Measurements from ENCODE around the gene KIF26B.
"Not testable (repeated sequence)": the region's sequence is repeated elsewhere in the genome, so short reads cannot be mapped to it uniquely, and the experiment has no call there.

KIF26B gene

DNA sequence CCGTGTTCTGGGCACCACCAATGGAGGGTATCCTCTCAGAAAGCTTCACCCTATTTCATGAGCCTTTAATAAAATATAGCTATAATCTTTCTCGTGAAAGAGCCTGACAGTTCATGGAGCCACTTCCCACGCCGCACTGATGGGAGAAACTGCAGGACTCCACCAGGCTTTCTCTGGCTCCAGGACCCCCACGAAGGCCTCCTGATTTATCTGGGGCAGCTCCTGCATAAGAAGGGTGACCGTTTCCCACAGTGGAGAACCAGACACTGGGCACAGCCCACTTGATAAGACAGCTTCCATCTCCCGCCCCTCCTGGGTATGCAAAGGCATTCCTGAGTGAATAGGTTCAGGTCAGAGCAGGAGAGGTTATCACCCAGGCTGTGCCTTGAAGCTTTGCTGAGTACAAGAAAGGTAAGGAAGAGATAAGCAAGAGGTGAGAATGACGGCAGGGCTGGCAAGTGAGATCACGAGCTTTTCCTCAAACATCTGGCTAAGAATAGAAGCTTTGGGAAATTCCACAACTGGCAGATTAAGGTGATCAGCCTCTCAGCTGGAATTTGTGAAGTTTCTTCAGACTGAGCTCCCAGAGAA is 499.8 kb downstream of the KIF26B start:
- in situ Hi-C loops (cut with MboI; ENCODE audit: low pct_unique_long_range_greater_than_20kb, low sequenced_read_pairs): no loop called here
- no peak for DNase-seq

DNA sequence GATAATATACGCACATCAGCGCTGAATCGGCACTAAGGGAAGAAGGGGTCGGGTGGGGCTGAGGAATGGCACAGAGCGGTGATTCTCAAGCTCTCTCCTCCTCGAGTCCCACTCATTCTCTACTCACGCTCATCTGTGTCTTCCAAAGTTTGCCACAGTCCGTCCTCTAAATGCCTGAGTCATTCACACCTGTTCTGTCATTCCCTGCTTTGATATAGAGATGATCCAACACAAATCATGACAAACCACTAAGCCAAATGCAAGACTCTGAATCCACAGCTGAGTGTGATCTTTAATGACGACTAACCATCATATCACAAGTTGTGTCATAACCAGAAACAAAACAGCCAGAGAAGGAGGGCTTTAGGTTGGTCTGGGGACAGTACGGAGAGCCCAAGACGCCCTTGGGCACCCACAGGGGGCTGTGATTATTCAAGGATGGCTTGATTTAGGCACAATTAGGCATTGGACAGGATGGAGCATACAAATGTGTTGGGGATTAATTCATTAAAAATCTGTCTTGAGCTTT is 501.5 kb downstream of the KIF26B start:
- in situ Hi-C loops (cut with MboI; ENCODE audit: low pct_unique_long_range_greater_than_20kb, low sequenced_read_pairs): no loop called here
- DNase-seq: no peak

DNA sequence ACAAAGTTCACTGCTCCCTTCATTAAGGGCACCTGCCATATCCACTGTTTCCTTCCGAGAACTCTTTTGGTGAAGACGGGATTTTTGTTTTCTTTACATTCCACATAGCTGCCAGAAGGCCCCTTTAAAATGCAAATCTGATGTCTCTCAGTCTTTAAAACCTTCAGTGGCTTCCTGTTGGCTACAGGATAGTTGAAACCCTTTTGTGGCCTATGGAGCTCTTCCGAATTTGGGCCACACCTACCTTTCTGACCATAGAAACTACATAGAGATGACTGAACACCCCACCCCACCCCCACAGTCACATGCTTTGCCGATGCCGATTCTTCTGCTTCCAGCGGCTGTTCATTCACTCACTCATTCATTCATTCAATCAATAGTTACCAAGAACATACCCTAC is 502.6 kb downstream of the KIF26B start:
- in situ Hi-C loops (cut with MboI; ENCODE audit: low pct_unique_long_range_greater_than_20kb, low sequenced_read_pairs): no loop called here
- DNase-seq: no peak

DNA sequence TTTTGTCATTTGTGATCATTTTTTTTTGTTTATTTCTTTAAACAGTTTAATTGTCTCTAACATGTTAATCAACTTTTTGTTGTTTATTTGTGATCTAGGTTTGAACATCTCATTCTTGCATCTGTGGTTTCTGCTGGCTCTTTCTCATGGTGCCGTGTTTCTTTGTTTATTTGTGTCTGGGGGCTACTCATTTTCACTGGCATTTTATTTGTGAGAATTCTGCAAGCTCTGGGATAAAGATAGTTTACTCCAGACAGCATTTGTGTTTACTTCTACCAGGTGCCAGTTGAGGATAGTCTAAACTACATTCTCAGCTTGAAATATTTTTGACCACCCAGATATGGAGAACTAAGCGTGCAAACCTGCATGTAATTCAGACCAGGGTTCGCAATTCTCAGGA is 508.6 kb downstream of the KIF26B start:
- DNase-seq: no peak
- in situ Hi-C loops (cut with MboI; ENCODE audit: low pct_unique_long_range_greater_than_20kb, low sequenced_read_pairs): no loop called here

DNA sequence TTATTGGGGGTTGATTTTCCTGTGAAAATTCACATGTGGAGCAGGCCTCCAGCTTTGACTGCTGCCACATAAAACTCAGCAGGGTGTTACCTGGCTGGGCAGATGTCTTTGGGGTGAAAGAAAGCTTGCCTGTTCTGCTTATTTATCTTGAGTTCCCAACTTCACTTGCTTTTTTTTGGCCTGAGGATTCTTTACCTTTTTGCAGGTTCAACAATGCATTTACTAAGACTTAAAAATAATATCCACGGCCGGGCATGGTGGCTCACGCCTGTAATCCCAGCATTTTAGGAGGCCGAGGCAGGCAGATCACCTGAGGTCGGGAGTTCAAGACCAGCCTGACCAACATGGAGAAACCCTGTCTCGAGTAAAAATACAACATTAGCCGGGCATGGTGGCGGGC is 509.1 kb downstream of the KIF26B start:
- DNase-seq: no peak
- in situ Hi-C loops (cut with MboI; ENCODE audit: low pct_unique_long_range_greater_than_20kb, low sequenced_read_pairs): no loop called here

DNA sequence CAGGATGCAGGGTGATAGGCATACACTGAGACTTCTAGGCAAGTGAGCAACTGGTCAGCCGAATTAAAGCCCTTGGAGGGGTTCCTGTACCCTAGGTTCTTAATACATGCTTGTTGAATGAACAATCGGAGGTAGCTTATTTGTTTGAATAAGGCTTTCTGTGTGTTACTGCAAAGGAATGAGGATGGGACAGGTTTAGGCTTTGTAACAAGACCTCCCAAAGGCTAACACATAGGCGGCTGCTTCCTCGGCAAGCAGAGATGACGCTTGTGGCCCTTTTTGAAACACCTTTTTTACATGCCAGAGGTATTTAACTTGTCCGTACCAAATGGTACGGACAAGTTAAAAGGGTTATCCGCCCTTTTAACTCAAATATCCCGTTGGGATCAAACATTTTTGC is 511.6 kb downstream of the KIF26B start:
- DNase-seq: no peak
- in situ Hi-C loops (cut with MboI; ENCODE audit: low pct_unique_long_range_greater_than_20kb, low sequenced_read_pairs): no loop called here

DNA sequence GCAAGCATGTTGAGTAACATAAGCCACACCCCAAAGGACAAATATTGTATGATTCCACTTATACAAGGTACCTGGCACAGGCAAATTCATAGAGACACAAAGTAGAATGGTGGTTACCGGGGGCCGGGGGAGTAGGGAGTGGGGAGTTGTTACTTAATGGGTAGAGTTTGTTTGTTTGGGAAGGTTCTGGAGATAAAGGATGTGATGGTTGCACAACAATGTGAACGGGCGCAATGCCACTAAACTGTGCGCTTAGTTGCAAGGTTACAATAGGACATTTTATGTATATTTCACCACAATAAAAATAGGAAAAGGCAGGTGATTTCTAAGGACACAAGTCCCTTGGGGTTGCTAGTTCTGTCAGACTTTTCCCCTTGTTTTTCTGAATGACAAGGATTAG is 516.6 kb downstream of the KIF26B start:
- DNase-seq: no peak
- in situ Hi-C loops (cut with MboI; ENCODE audit: low pct_unique_long_range_greater_than_20kb, low sequenced_read_pairs): no loop called here

DNA sequence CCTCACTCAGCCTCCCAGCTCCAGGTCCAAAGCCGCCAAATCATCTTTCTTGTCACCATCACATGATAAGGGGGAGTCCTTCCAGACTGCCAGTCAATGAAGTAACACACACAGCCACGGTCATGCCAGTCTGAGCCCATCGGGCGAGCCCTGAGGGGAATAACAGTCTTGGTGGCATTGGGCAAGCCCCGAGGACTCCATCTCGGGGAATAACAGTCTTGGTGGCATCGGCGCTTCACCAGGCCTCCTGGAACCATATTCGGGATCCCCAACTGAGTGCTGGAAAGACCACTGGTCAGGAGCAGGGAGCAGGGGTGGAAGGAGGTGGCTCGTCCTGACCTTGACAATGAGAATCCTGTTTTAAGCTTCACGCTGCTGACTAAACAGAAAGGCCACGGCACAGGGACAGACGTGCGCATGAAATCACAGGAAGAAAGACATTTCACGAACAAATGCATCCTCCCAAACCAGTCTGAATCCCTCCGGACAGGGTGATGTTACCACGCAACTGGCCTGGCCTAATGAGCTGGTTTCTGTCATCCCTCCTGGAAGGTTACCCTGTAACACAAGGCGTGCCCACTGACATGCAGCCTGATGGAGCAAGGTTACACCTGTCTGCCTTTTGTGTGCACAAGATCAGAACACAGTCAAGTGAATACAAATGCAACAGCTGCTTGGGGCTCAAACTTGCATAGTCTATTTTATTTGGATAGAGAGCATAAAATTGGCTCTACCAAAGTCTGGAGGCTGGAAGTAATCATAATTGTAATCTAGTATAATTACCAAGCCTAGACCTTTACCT is 517.4 kb downstream of the KIF26B start:
- in situ Hi-C loops (cut with MboI; ENCODE audit: low pct_unique_long_range_greater_than_20kb, low sequenced_read_pairs): no loop called here
- DNase-seq: no peak

DNA sequence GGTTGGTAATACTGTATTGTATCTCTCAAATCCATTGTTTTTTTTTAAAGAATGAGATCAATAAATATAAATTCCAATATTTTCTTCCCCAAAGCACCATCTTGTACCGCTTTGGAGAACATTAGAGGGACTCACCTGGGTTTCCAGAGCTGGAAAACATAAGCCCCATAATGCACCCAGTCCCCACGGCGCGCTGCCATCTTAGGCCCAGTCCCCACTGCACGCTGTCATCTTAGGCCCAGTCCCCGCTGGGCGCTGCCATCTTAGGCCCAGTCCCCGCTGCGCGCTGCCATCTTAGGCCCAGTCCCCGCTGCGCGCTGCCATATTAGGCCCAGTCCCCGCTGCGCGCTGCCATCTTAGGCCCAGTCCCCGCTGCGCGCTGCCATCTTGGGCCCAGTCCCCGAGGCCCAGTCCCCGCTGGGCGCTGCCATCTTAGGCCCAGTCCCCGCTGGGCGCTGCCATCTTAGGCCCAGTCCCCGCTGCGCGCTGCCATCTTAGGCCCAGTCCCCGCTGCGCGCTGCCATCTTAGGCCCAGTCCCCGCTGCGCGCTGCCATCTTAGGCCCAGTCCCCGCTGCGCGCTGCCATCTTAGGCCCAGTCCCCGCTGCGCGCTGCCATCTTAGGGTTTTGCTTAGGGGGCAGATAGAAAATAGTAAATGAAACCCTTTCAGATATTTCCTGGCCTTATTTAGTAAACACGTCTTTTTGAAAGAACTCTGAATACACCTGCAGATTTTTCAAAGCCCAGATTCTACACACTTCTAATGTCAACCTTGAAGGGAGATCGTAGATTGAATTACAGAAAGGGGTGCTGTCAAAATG is 518.3 kb downstream of the KIF26B start:
- in situ Hi-C loops (cut with MboI; ENCODE audit: low pct_unique_long_range_greater_than_20kb, low sequenced_read_pairs); DNase-seq: not testable (repeated sequence)

DNA sequence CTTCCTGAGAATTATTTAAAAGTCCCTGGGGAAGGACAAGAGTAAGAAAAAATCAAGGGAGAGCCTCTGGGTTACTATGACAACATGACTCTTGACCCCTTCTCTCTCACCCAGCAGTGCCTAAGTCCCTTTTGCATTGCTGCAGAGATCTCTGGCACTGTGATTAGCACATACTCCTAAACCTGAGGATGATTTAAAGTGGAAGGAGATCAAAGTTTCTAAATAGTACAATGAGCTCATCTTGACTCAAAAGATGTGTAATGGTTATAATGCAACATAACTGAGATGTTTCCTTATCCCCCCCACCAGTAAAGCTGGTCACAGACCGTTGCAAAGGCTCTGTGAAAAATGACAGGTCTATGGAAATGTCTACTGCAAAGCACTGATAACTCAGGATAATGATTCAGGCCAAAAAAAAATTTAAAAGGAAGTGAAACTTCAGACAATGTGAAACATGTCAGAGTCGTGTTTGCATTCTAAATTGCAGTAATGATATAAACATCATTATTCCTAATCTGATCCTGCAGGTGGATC is 519.2 kb downstream of the KIF26B start:
- in situ Hi-C loops (cut with MboI; ENCODE audit: low pct_unique_long_range_greater_than_20kb, low sequenced_read_pairs): no loop called here
- peak; percentile 30 for DNase-seq

DNA sequence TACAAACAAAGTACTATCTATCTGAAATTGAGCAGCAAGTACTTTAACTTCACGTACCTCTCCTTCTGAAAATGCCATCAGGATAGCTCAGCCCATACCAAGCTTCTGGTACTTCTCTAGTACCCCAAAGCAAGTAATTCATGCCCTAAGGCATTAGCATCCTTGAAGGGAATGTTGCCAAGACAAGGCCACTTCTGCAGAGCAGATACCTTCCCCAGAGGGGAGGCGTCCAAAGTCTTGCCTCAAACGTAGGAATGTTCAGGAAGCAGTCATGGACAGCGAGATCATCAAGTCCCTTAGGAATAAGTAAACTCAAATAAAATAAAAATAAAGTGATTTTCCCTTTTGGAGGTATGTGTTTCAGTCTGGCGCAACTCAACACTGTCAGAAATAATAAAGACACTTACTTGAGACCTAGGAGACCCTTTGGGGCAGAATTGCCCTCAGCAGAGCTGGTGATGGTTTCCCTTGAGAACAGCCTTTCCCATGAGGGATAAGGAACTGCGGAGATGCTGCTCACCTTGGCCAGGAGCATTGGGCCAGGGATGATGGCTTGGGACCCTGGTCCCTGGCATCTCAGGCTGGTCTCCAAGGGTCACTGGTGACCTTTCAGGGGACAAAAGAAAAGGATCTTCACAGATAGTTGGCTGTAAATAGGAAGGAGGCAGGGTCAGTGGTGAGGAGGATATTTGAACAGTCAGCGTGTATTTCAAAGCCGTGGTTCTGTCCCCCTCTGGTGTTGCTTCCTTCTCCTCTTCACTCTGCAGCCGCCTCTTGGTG is 522.9 kb downstream of the KIF26B start:
- no peak for DNase-seq
- in situ Hi-C loops (cut with MboI; ENCODE audit: low pct_unique_long_range_greater_than_20kb, low sequenced_read_pairs): no loop called here

DNA sequence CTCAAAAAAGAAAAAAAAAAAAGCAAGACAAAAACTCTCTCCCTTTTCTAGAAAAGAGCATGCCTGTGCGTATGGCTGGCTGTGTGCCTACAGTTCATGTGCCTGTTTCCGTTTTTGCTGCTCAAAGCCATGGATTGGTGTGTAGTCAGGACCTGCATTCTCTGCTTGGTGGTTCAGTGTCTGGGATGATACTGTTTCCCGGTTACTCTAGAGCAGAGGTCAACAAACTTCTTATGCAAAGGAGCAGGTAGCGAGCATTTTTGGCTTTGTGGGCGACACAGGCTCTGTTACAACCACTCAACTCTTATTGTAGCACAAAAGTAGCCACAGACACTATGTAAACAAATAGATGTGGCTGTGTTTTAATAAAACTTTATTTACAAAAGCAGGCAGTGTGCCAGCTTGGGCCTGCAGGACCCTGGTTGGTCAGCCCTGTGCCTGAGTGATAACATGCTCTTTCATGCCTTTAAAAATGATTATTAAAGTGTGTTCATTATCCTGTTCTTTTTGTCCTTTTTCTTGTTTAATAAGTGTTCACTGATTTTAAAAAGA is 524.2 kb downstream of the KIF26B start:
- DNase-seq: peak; percentile 3
- in situ Hi-C loops (cut with MboI; ENCODE audit: low pct_unique_long_range_greater_than_20kb, low sequenced_read_pairs): no loop called here

DNA sequence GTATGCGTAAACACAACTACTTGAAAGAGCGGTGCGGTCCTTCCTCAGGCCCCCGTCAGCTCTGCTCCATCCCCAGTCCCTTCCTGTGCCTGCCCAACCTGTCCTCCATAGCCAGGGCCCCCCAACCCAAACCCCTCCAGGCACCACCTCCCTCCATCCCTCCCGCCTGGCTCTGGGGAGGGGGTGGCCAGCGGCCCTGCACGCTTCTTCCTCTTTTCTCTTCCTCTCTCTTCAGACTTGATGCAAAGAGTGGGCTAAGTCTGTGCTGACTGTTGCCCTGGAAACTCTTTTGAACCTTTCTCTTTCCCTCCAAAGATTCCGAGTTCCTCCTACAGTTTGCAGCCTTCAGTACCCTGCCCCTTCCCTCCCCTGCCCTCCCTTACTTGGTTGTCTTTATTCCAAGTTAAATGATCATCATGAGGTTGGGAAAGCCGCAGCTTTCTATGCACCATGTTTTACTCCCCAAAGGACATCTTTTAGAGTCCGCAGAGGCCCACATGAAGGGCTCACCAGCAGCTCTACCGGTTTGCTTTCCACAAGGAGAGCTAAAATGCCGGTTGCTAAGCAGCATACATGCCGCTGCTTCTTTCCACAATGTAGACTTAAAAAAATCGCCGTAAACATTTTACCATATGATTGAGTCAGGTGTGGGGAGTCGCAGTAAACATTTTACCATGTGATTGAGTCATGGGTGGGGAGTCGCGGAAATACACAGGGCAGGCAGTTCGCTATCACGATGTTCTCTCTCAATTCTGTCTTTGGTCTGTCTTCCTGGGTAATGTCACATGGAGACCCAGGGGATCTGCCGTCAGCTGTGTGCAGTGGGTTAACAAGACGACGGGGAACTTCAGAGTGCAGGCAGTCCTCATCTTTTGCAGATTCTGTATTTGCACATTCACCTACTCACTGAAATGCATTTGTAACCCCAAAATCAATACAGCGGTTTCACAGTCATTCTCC is 525.3 kb downstream of the KIF26B start:
- in situ Hi-C loops (cut with MboI; ENCODE audit: low pct_unique_long_range_greater_than_20kb, low sequenced_read_pairs): no loop called here
- DNase-seq: peak; percentile 83

DNA sequence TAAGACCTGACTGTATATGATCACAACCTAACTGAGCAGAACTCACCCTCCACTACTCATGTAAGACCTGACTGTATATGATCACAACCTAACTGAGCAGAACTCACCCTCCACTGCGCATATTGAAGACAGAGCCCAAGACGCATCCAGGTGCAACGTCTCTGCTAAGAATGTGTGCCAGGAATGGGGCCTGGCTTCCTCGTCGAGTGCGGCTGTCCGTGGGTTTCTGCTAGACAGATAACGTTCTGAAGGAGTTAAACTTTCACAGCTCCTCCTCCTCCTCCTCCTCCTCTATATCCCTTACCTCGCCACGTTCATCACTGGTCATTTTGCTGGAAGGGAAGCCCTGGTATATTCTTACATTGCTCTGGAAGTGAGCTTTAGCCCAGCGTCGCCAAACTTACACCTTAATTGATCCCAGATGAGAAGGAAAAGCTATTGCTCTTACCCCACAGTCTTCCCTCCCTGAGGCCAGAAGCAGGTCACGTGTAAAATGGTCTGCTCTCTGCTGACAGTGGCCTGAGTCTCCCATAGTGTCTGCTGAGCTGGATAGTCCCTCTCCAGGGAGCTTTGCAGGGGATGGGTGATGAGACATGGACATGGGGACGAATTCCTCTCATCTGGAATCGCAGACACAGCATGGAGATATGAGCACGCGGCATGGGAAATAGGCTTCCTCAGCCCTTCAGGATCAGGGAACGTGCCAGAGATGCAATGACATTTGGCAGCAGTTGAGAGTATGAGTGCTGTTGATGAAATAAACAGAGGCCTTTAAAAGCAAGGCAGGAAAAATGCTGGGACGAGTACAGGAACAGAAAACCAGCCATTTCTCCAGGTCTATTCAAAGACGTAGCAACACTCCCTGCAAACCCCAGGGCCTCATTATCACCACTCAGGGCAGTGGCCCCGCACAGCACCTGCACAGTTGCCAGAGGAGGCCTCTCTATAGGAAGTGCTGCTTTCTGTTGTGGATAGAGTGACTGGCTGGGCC is 528.1 kb downstream of the KIF26B start:
- DNase-seq: no peak
- in situ Hi-C loops (cut with MboI; ENCODE audit: low pct_unique_long_range_greater_than_20kb, low sequenced_read_pairs): no loop called here

DNA sequence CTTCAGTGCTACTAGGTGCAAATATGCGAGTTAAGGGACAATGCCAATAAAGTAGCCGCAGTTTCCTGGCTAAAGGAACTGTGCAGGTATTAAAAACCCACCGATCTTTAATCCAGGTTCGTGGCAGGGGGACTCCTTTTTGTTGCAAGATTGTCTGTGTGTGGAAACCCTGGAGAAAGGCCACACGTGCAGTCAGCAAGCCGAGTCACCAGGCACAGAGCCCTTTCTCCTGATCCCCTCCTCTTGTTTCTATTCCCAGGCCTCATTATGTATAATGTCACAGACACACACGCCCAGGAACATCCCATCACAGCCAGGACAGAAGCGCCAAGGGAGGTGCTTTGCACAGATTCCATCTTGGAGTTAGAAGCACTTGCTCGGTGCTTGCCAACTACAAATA is 528.9 kb downstream of the KIF26B start:
- no peak for DNase-seq
- in situ Hi-C loops (cut with MboI; ENCODE audit: low pct_unique_long_range_greater_than_20kb, low sequenced_read_pairs): no loop called here

DNA sequence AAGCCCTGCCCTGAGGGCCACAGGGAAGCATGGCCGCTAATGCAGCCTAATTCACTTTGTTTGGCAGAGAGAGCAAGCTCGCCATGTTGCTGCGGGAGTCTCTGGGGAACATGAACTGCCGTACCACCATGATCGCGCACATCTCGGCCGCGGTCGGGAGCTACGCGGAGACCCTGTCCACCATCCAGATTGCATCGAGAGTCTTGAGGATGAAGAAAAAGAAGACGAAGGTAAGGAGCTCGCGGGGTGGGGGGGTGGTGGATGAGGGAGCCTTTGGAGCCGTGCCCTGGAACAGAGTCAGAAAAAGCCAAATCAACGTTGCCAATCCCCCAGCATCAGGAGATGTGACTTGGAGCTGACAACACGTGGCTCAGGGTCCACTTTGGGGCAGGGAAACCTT is 529.4 kb downstream of the KIF26B start:
- in situ Hi-C loops (cut with MboI; ENCODE audit: low pct_unique_long_range_greater_than_20kb, low sequenced_read_pairs): no loop called here
- DNase-seq: no peak

DNA sequence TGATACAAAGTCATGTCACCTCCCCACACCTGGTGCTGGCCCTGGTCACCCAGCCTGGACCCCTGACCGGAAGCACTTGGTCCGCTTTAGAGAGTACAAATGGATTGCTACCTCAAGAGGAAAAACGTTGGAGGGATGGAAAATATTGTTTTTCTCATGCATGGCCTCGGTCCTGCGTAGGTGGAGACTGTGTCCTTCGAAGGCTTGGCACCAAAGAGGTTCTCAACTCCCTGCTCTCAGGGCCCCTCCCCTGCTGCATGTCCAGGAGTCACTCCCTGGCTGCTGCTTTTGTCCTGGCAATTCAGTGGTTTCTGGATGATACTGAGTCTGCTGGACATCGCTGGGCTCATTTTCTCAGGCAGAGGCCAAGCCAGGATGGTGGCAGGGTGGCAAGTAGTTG is 529.8 kb downstream of the KIF26B start:
- no peak for DNase-seq
- in situ Hi-C loops (cut with MboI; ENCODE audit: low pct_unique_long_range_greater_than_20kb, low sequenced_read_pairs): no loop called here

Data from KBM-7 (cell line).